GM12874 (cell line): ENCODE data around the gene ATG9A.

Experiments used
- CTCF ChIP-seq: IDR thresholded peaks from 2 replicates; pipeline ENCODE4 v1.5.1; 2011; ENCODE audit warnings: low read depth, mild to moderate bottlenecking, control low read depth, low read length, moderate library complexity; ENCODE audit not compliant: insufficient read depth

ATG9A gene

GRCh38 chr2:219272356-219272755 is 42.9 kb upstream of the ATG9A start:
- TF ChIP-seq CTCF = no peak

- no peak for TF ChIP-seq CTCF
Measured at GRCh38 chr2:219271021-219271420, 41.6 kb upstream of the ATG9A start.

GRCh38 chr2:219270055-219270372 is 40.6 kb upstream of the ATG9A start:
- TF ChIP-seq CTCF = no peak

GRCh38 chr2:219269362-219270054 is 40.1 kb upstream of the ATG9A start:
- no peak for TF ChIP-seq CTCF

- no peak for TF ChIP-seq CTCF
Measured at GRCh38 chr2:219268294-219268693, 38.9 kb upstream of the ATG9A start.

GRCh38 chr2:219266886-219267285 is 37.5 kb upstream of the ATG9A start:
- TF ChIP-seq CTCF = no peak

GRCh38 chr2:219266232-219266631 is 36.8 kb upstream of the ATG9A start:
- no peak for TF ChIP-seq CTCF
